OCI-M2 (cell line): Measurements from ENCODE around the gene HRH2.

Experiments
- DNase-seq: peaks from one replicate; lab custom pipeline; 2025; ENCODE audit not compliant: unreplicated experiment; lab: John Stamatoyannopoulos, UW

The HRH2 gene

DNA sequence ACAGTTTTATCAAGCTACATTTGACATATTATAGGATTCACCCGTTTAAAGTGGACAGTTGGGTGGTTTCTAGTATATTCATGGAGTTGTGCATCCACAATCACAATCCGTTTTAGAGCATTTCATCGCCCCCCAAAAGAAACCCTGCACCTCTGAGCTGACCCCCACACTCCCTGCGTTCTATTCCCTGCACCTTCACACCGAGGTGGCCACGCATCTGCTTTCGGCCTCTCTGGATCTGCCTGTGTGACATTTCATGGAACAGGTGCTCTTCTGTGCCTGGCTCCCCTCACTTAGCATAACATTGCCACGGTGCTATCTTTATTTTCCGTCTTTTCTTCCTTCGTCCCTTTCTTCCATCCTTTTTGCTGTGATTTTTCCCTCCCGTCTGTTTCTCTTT lies 32.7 kb downstream of the HRH2 start:
- DNase-seq, result no peak

GRCh38 chr5:175691761-175692160 lies 33.9 kb downstream of the HRH2 start:
- DNase-seq, result no peak

- no peak for DNase-seq
These were observed 34.5 kb downstream of the HRH2 start for GRCh38 chr5:175692235-175692995.

- DNase-seq, result no peak
These were observed 35.3 kb downstream of the HRH2 start for GRCh38 chr5:175692996-175693710.

DNA sequence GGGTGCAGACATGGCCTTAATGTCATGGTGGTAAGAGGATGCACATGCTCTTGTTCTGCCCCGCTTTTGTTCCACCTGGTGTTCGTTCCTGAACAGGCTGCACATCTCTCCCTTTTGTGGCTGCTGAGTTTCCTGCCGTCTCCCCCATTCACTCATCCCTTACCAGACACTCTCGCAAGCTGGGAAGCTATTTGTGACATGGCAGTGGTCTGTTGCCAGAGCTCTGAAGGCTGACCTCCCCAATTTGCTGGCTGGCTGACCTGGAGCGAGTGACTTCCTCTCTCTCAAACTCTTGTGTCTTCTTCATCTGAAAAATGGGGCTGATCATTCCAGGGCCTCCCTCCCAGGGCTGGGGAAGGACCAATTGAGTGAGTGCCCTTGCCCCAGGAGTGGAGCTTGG lies 35.9 kb downstream of the HRH2 start:
- no peak for DNase-seq

- no peak for DNase-seq
These were observed 36.7 kb downstream of the HRH2 start for GRCh38 chr5:175694371-175695160.

DNA sequence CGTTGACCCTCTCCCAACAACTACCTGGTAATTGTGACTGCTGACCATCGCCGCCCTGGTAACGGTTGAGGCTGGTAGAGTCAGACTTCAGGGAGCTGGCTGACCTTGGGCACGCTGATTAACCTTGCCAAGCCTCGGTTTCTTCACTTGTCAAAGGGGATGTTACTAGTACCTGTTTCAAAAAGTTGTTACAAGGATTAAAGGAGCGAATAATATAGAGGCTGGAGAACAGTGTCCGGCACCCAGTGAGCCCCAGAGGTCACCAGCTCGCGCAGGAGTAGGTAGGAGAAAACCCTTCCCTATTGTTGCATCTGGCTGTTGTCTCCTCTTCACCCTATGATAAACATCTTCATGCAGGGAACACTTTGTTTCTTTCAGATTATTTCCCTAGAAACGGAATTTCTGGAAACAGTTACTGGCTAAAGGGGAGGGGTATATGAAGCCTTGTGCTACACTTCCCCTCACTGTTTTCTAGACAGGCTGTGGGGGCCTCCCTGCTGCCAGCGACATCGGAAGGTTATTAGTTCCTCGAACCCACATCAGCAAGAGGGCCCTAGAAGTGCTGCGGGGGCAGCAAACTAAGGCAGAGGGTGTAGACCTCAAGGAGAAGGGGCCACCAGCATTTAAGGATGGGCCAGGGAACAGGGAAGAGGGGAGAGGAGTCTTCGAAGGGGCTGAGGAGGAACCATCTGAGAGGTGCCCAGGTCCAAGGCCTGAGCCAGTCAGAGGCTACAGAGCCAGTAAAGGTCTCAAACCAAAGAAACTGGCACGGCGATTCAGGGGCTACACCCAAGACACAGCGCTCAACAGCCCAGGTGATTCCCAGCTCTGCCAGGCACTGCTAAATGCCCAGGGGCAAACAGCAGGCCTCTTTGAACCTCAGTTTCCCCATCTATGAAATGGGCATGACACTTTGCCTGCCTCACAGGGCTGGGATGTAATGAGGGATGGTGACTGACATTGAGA lies 37.6 kb downstream of the HRH2 start:
- DNase-seq, result no peak

GRCh38 chr5:175696139-175696854 lies 38.4 kb downstream of the HRH2 start:
- DNase-seq, result no peak

- no peak for DNase-seq
These were observed 39.0 kb downstream of the HRH2 start for GRCh38 chr5:175696855-175697198.

DNA sequence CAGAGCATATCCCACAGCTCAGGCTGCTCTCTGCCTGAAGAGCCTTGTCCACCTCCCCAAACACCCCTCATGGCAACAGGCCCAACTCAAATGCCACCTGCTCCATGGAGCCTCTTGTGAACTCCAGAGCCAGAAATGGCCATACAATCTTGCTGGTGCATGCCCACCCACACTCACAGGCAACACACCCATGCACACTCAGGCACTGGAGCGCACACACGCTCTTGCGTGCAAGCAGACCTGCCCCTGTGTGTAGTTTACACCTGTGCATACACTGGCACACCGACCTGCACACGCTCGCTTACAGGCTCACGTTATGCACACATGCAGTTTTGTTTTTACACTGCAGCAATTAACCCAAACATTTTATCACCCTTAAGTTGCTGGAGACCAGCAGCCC lies 40.0 kb downstream of the HRH2 start:
- no peak for DNase-seq

DNA sequence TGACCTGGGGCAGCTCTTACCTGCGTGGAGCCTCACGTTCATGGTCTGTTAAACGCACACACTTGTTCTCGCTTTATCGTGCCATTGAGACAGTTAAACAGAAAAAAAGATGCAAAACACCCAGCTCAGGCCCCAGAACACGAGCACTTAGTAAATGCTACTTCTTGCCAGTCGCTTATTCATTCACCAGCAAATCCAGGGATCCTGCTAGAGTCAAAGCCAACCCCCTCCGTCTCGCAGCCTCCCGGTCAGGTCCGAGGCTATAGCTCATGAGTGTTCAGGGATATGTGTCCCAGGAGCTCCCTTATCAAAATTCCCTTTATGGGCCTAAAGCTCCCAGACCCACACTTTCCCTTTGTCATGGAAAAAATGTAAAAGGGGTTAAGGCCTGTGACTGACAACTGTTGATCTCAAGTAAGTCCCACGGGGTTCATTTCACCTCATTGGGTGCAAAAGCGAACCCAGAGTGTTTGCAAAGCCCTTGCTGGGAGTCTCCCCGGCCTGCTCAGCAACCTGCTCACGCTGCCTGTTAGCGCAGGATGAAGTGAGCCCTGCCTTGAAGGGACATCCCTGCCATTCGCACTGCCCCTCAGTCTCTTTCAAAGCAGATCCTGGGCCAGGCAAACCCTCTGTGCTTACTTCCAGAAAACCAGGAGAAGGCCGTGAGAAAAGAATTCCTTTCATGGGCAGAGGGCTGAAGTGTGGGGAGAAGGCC lies 40.7 kb downstream of the HRH2 start:
- DNase-seq, result no peak

- DNase-seq, result no peak
These were observed 43.1 kb downstream of the HRH2 start for GRCh38 chr5:175700991-175701390.

DNA sequence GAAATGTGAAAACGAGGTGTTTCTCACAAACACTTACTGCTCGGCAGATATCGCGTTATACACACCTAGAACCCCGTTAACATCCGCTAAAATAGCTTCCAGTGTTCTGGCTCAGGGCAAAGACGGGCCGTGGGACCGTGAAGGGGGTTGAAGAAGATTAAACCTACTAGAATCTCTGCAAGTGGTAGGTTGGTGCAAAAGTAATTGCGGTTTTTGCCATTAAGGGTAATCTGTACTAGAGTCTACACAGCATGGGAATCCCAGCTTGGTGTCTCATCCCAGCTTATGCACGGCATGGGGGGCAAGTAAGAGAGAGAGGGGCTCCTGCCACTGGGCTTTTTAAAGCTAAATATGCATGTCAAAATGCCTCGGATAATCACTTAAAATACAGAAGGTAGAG lies 43.9 kb downstream of the HRH2 start:
- DNase-seq, result no peak

DNA sequence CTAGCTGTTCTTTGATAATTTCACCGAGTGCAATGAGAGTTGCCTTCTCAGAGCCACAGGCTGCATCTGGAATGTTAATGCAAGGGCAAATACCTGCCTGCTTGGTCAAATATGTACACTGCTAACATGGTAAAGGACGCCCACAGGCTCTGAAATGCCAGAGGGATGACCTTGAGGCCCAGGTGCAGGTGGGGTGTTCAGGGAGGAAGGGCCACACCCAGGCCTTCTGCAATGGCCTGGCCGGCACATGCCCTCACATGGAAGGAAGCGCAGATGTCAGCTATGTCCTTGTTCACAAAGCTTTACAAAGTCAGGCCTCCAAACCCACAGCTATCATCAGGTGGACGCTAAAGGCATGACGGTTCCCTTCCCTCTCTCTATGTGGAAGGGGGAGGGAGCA lies 48.6 kb downstream of the HRH2 start:
- no peak for DNase-seq

DNA sequence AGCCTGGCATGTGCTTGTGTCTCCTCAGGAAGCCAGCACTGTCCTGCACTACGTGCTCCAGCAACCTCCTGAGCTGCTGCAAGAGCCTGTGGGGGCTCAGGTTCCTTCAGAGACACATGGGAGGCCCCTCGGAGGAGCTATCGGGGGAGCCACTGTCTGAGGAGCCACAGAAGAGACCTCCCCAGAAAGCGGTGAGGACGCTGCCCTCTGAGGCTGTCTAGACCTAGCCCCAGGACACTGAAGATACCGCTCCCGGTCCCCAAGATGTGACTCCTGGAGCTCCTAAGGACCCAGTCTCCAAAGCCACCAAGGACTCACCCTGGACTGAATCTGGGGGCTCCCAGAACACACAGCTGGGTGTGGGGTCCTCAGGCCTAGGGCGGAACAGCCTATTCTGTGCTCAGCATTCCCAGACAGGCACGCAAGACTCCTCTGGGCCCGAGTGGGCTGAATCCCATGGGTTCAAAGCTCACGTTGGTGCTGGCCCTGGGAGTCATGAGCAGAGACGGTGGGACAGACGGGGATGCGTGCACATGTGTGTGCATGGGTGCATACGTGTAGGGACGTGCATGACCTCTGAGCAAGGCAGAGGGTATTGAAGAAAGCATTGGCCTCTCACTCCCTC lies 50.0 kb downstream of the HRH2 start:
- DNase-seq, result no peak

DNA sequence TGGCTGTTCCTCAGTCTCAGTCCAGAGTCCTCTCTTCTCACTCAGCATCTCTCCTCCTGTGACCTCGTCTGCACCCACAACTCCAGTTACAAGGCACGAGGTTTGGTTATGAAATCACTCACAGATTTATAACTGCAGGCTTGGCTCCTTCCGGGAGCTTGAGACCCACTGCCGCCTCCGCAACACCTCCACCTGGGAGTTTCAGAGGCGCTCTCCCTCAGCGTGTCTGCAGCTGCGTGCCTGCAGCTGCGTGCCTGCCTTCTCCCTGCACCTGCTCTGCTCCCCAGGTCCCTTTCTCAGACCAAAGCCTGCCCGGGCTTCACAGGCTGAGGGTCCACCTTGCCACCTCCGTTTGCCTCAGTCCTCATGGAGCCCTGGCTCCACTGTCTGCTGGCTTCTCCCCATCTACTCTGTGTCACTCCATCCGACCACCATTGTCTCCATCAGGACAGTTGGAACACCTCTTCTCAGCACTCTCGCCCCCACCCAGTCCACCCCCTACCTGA lies 51.5 kb downstream of the HRH2 start:
- DNase-seq, result no peak

DNA sequence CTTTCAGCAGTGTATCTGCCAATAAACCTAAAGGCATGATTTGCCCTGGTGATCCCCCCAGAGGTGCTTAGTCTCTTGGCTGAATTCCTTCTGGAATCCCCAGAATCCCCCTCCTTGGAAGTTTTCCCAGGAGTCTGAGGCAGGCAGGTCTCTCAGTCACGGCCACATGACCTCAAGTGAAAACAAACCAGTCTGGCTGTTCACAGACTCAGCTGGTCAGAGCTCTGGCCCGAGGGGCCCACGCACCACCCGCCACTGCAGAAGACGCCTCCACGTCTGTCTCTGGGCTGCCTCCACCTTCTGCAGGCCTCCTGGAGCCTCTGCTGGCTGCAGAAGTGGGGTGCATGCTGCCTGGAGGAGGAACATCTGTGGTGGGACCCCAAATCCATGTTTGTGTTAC lies 52.5 kb downstream of the HRH2 start:
- no peak for DNase-seq

DNA sequence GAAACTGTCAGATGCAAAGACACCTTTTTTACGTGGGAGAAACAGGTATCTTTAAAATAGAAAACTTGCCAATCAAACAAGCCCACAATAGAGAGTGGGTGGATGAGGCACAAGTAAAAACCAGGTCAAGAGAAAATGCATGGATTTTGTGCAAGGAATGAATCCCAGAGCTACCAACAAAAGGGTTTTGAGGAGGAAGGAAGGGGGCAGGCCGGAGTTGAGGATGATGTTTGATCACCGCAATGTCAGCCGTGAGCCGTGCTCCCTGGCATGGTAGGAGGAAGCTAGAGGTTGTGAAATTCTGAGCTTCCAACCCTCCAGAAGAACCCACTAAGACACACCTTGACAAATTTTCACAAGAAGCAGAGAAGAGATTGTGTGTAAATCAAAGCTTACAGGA lies 53.2 kb downstream of the HRH2 start:
- no peak for DNase-seq
